HL-60/S4 (cell line): ENCODE data around the gene PTPRJ.

ENCODE experiments used
- in situ Hi-C: fragments of 300-500 bp; cut with MboI; formaldehyde crosslinking; loops from 2 replicates; pipeline ENCODE4 v1.14.3; 2022; ENCODE audit warnings: low sequenced_read_pairs

PTPRJ gene

GRCh38 chr11:48056325-48057183 lies 76.2 kb downstream of the PTPRJ start:
- in situ Hi-C loops = no loop called here

GRCh38 chr11:48058064-48058463 lies 77.7 kb downstream of the PTPRJ start:
- in situ Hi-C loops = no loop called here

GRCh38 chr11:48058788-48059187 lies 78.4 kb downstream of the PTPRJ start:
- in situ Hi-C loops = no loop called here

GRCh38 chr11:48062649-48063048 lies 82.3 kb downstream of the PTPRJ start:
- in situ Hi-C loops = no loop called here

GRCh38 chr11:48063424-48063978 lies 83.1 kb downstream of the PTPRJ start:
- in situ Hi-C loops = no loop called here

- in situ Hi-C loops = no loop called here
Observed at GRCh38 chr11:48064306-48064705, 83.9 kb downstream of the PTPRJ start.

GRCh38 chr11:48066881-48067800 lies 86.8 kb downstream of the PTPRJ start:
- in situ Hi-C loops = no loop called here

- in situ Hi-C loops = no loop called here
Observed at GRCh38 chr11:48073031-48073861, 92.9 kb downstream of the PTPRJ start.

GRCh38 chr11:48074425-48075181 lies 94.2 kb downstream of the PTPRJ start:
- in situ Hi-C loops = no loop called here

- in situ Hi-C loops = no loop called here
Observed at GRCh38 chr11:48075637-48076036, 95.3 kb downstream of the PTPRJ start.

- in situ Hi-C loops = no loop called here
Observed at GRCh38 chr11:48077251-48077650, 96.9 kb downstream of the PTPRJ start.

- in situ Hi-C loops = no loop called here
Observed at GRCh38 chr11:48078689-48079088, 98.3 kb downstream of the PTPRJ start.

- in situ Hi-C loops = no loop called here
Observed at GRCh38 chr11:48079596-48079995, 99.2 kb downstream of the PTPRJ start.

- in situ Hi-C loops = no loop called here
Observed at GRCh38 chr11:48080301-48080861, 100.0 kb downstream of the PTPRJ start.

- in situ Hi-C loops = no loop called here
Observed at GRCh38 chr11:48081151-48082010, 101.0 kb downstream of the PTPRJ start.

GRCh38 chr11:48082771-48083170 lies 102.4 kb downstream of the PTPRJ start:
- in situ Hi-C loops = no loop called here

GRCh38 chr11:48083421-48083820 lies 103.1 kb downstream of the PTPRJ start:
- in situ Hi-C loops = no loop called here

GRCh38 chr11:48085688-48086087 lies 105.3 kb downstream of the PTPRJ start:
- in situ Hi-C loops = no loop called here

- in situ Hi-C loops = no loop called here
Observed at GRCh38 chr11:48087422-48087821, 107.1 kb downstream of the PTPRJ start.
